ENCODE results near the gene RABL3. TPM values are rescaled to one million over a fixed set of nuclear protein-coding genes. Genes with fewer than 3 reads are reported as not detected.

The RABL3 gene
- total RNA-seq, 4 donors from 2014 or later, result 20.0 to 46.8 (median 30.4) TPM

DNA sequence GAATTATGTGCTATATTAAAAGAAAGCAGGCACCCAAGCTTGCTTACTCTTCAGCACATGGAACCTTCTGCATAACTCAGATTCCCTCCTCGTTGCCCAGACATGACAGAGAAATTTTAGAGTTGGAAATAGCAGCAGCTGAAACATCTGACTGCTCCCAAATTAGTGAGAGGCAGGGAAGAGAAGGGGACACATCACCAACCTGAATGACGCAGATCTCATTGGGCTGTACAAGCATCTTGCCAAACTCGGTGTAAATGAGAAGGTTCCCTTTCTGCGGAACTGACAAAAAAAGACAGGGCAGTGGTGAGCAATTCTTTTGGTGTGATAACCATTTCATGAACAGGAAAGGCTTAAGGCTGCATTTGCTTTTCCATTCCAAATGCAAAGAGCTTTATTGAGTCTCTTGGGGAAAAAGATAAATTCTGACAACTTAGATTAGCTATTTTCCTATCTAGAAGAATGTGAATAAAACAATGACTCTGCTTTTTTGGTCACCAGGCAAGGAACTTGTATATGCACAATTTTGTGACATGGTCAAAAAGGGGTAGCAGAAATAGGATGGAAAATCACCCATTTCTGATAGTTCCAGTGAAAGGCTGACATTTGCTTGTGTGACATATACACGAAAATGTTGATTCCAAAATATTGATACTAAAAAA lies 95.4 kb downstream of the RABL3 start:
- Histone ChIP-seq H3K36me3 (no peaks in the 10 kb centered on the region), H3K4me3 (no peak overlapping the region), H3K4me1 (no peaks in the 10 kb centered on the region), H3K27ac (no peak overlapping the region), H3K9me3 (no peaks in the 10 kb centered on the region), H3K27me3 (no peaks in the 10 kb centered on the region)
- in situ Hi-C loops (cut with MboI; ENCODE audit: low sequenced_read_pairs in 4 of 4), result no loop called here
- DNase-seq (no peak), ATAC-seq (no peak)
- intact Hi-C loops (cut with DNase I; ENCODE audit: low total_unique reads), result no loop called here
- TF ChIP-seq, protein P1, sequence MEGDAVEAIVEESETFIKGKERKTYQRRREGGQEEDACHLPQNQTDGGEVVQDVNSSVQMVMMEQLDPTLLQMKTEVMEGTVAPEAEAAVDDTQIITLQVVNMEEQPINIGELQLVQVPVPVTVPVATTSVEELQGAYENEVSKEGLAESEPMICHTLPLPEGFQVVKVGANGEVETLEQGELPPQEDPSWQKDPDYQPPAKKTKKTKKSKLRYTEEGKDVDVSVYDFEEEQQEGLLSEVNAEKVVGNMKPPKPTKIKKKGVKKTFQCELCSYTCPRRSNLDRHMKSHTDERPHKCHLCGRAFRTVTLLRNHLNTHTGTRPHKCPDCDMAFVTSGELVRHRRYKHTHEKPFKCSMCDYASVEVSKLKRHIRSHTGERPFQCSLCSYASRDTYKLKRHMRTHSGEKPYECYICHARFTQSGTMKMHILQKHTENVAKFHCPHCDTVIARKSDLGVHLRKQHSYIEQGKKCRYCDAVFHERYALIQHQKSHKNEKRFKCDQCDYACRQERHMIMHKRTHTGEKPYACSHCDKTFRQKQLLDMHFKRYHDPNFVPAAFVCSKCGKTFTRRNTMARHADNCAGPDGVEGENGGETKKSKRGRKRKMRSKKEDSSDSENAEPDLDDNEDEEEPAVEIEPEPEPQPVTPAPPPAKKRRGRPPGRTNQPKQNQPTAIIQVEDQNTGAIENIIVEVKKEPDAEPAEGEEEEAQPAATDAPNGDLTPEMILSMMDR (IDR thresholded peaks at IDR 0.05 in 4 of 5, conservative IDR thresholded peaks at IDR 0.05 in 1 of 5), result no peak
- TF ChIP-seq POLR2A (IDR thresholded peaks at IDR 0.05), result no peak

DNA sequence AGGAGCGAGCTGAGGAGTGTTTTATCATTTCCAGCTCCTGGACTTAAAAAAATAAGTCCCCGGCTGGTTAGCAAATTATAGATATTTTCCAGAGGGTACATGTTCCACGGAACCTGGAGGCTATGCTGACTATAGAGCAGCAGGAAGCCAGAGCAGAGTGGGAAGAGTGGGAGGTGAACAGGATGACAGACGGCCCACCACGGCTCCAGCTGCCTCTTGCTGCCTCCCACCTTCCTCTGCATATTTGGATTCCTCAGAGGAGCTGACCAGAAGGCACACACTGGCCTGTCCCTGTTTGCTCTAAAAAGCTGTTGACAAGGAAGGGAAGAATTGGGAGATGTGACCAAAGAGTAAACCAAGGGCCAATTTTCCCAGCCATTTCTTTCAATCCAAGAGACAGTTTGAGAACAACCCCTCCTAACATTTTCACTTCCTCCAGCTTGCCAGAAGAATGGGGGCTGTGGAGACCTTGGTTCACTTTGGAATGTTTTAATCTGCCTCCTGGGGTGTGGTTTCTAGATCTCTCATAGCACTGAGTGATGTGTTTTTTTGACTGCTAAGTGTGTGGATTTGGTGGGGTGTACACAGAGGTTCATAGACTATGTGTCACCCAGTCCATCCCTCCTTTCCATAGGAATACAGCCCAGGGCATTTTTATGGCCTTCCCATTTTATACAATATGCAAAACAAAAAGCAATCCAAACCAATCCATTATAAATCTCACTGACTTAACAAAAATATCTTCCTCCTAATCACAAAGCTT lies 97.1 kb downstream of the RABL3 start:
- H3K4me3 ChIP-seq, result no peak overlapping the region
- intact Hi-C loops (cut with DNase I; ENCODE audit: low total_unique reads) (no loop called here), in situ Hi-C loops (cut with MboI; ENCODE audit: low sequenced_read_pairs in 4 of 4) (no loop called here)
- no peak for ATAC-seq
- DNase-seq, result no peak
- H3K36me3 ChIP-seq, result no peaks in the 10 kb centered on the region
- no peaks in the 10 kb centered on the region for H3K9me3 ChIP-seq
- no peak overlapping the region for H3K27ac ChIP-seq
- TF ChIP-seq, protein P1 (IDR thresholded peaks at IDR 0.05 in 4 of 5, conservative IDR thresholded peaks at IDR 0.05 in 1 of 5), result no peak
- no peak for TF ChIP-seq POLR2A (IDR thresholded peaks at IDR 0.05)
- peaks cover 0 to 7% of the 10 kb centered on the region in 2 donors for H3K4me1 ChIP-seq
- no peaks in the 10 kb centered on the region for H3K27me3 ChIP-seq

DNA sequence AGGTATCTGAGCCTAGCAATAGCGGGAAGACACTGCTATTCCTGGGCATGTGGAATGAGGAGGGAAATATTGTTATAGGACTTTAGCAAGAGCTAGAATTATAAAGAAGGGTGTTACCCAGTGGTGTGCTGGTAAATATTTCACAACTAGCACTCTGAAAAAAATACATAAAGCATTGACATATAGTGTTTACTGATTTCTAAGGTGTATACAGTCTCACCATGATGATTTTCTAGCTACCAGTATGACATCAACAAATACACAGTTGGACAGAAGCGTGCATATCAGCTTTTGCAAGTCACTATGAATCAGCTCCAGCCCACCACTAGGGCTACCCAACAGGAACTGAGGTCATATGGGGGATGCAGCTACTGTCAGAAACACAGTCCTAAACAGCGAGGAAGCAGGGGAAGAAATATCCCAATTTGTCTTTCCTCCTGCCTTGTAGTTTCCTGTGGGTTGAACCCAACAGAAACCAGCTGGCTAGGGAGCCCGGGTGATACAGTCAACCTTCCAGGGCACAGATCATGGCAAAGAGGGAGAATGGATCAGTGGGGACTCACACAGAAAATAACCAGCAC lies 99.9 kb downstream of the RABL3 start:
- ATAC-seq (no peak), DNase-seq (no peak)
- H3K4me1 ChIP-seq, result peaks cover 0 to 12% of the 10 kb centered on the region in 2 donors
- in situ Hi-C loops (cut with MboI; ENCODE audit: low sequenced_read_pairs in 4 of 4) (no loop called here), intact Hi-C loops (cut with DNase I; ENCODE audit: low total_unique reads) (no loop called here)
- H3K27ac ChIP-seq, result no peak overlapping the region
- H3K36me3 ChIP-seq, result no peaks in the 10 kb centered on the region
- no peaks in the 10 kb centered on the region for H3K9me3 ChIP-seq
- TF ChIP-seq, protein P1 (IDR thresholded peaks at IDR 0.05 in 4 of 5, conservative IDR thresholded peaks at IDR 0.05 in 1 of 5), result no peak
- TF ChIP-seq POLR2A (IDR thresholded peaks at IDR 0.05), result no peak
- H3K4me3 ChIP-seq, result no peak overlapping the region
- H3K27me3 ChIP-seq, result no peaks in the 10 kb centered on the region

DNA sequence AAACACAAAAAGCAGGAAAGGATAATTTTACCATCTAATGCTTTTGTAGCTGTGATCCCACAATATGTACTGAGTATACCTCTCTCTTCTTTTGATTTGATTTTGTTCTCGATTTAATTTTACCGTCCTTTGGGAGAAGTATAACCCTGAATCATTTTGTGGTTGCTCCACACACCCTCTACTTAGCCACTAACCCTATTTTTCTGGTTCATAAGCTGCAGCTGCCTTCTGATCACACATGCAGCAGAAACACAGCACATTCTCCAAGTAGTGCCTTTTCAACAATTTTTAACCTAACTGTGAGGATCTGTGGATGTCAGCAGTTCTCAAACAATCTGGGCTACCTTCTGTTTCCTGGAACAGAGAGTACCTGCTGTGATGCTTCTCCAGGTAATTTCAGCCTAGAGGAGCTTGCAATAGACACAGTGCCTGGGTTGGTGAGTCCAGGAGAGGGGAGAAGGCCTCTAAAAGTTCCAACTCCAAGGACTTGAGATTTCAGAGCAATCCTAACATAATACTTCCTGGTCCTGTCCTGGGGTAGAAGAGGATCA lies 100.5 kb downstream of the RABL3 start:
- Histone ChIP-seq H3K27me3 (no peaks in the 10 kb centered on the region), H3K4me3 (no peak overlapping the region), H3K4me1 (peaks cover 0 to 12% of the 10 kb centered on the region in 2 donors), H3K27ac (no peak overlapping the region), H3K36me3 (no peaks in the 10 kb centered on the region), H3K9me3 (no peaks in the 10 kb centered on the region)
- intact Hi-C loops (cut with DNase I; ENCODE audit: low total_unique reads) (no loop called here), in situ Hi-C loops (cut with MboI; ENCODE audit: low sequenced_read_pairs in 4 of 4) (no loop called here)
- TF ChIP-seq POLR2A (IDR thresholded peaks at IDR 0.05), result no peak
- TF ChIP-seq, protein P1 (IDR thresholded peaks at IDR 0.05 in 4 of 5, conservative IDR thresholded peaks at IDR 0.05 in 1 of 5), result no peak
- ATAC-seq (no peak), DNase-seq (no peak)

All from gastrocnemius medialis (tissue), 4 donors.